Epithelial cell of esophagus (primary cell): ENCODE data around the gene WDPCP.
"Not testable (repeated sequence)": the region's sequence is repeated elsewhere in the genome, so short reads cannot be mapped to it uniquely, and the experiment has no call there.

Experiments
- DNase-seq: peaks from one replicate; pipeline ENCODE4 v3.0.0; 2010; ENCODE audit warnings: low read depth
- H3K4me3 ChIP-seq: 2 replicates; pipeline ENCODE4 v1.5.1; 2011; ENCODE audit warnings: mild to moderate bottlenecking, low read length, control low read depth
- TF ChIP-seq, protein P1 (sequence below): IDR thresholded peaks from 2 replicates; pipeline ENCODE4 v1.5.1; 2011; ENCODE audit warnings: low read depth, mild to moderate bottlenecking, low read length, control low read depth, inconsistent platforms; ENCODE audit not compliant: insufficient read depth; ENCODE audit errors: missing control alignments

WDPCP gene

DNA sequence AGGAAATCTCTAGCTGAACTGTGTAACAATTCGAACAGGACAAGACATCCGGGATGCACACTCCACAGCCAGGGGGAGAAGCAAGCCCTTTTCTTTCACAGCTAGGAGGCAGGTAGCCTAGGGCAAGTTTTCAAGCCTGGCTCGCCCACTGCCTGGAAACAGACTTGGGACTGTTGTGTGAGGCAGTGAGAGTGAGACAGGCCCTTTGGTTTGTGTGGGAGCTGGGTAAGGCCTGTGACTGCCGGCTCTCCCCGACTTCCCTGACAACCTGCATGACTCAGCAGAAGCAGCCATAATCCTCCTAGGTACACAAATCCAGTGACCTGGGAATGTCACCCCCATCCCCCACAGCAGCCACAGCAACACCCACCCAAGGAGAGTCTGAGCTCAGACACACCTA is 179.7 kb downstream of the WDPCP start:
- TF ChIP-seq, protein P1, sequence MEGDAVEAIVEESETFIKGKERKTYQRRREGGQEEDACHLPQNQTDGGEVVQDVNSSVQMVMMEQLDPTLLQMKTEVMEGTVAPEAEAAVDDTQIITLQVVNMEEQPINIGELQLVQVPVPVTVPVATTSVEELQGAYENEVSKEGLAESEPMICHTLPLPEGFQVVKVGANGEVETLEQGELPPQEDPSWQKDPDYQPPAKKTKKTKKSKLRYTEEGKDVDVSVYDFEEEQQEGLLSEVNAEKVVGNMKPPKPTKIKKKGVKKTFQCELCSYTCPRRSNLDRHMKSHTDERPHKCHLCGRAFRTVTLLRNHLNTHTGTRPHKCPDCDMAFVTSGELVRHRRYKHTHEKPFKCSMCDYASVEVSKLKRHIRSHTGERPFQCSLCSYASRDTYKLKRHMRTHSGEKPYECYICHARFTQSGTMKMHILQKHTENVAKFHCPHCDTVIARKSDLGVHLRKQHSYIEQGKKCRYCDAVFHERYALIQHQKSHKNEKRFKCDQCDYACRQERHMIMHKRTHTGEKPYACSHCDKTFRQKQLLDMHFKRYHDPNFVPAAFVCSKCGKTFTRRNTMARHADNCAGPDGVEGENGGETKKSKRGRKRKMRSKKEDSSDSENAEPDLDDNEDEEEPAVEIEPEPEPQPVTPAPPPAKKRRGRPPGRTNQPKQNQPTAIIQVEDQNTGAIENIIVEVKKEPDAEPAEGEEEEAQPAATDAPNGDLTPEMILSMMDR = no peak
- H3K4me3 ChIP-seq = no peak overlapping the region
- peak; percentile 52 for DNase-seq

DNA sequence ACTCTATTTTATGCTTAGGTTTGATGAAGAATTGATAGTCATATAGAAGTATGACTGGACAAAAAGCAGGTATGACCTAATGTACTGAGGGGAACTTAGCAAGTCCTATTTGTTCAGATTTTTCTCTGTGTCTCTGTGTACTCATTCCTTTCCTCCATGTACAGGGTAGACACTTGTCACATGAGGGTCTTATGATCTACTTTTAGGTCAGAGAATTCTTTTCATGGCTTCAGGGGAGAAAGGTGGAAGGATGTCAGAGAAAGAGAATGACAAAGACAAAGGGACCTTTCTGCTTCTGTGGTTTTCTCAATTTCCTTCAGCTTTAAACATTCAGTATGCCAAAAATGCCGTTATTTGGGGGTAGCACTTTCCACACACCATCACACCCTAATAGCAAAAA is 181.6 kb downstream of the WDPCP start:
- TF ChIP-seq, protein P1 = no peak
- no peak for DNase-seq
- no peak overlapping the region for H3K4me3 ChIP-seq

DNA sequence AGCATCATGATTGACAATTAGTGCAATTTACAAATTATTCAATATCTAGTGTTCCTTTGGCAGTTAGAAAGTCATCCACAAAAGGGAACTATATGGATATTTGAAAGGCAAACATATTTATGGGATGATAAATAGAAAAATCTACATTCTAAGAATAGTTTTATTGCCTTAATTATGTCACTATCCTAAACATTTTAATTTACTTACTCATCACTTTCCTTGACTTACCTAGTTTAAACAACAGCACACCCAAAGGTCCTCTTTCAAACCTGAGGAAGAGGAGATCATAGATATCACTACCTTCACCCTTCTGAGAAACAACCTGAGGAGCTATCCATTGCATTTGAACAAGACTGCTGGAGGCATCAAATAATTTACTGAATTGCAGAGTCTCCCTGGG is 184.5 kb downstream of the WDPCP start:
- H3K4me3 ChIP-seq = no peak overlapping the region
- TF ChIP-seq, protein P1 = no peak
- DNase-seq = no peak

DNA sequence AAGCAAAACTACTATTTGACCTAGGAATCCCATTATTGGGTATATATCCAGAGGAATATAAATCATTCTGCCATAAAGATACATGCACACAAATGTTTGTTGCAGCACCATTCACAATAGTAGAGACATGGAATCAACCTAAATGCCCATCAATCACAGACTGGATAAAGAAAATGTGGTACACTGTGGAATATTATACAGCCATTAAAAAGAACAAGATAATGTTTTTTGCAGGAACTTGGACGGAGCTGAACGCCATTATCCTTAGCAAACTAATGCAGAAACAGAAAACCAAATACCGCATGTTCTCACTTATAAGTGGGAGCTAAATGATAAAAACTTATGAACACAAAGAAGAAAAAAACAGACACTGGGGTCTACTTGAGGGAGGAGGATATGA is 185.4 kb downstream of the WDPCP start:
- not testable (repeated sequence) for H3K4me3 ChIP-seq, DNase-seq

DNA sequence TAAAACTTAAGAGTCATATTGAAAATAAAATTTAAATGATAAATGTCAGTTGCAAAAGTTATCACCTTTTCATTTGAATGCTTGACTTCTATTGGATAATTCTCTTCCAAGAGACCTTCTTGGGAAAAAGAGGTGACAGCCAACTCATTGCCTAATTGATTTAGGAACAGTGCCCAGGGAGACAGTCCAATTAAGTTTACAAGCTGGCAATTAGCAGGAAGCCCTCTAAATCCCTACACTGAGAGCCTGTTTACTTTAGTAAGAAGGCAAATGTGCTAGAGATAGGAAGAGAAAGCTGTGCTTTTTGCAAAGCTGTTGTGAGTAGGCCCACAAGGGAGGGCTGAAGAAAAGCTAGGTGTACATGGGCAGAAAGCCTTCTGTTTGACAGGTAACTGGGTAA is 189.1 kb downstream of the WDPCP start:
- TF ChIP-seq, protein P1 = no peak
- DNase-seq = no peak
- no peak overlapping the region for H3K4me3 ChIP-seq

DNA sequence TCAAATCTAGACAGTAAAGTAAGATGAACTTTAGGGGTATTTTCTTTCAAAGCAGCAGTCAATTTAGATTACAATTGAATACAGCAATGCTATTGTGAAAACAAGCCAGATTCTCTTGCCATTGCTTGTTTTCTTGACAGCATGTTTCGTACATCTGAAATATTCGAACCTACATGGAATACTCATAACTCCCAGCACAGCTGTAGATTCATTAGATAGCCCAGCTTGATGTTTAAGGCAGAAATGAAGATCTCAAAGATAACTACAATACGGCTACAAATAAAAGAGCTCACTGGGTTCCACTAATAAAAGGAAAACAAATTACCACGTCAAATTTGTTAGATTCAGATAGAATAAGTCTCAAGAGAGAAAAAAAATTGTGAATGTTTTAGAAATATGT is 208.8 kb downstream of the WDPCP start:
- TF ChIP-seq, protein P1 = no peak
- no peak for DNase-seq
- H3K4me3 ChIP-seq = no peak overlapping the region

DNA sequence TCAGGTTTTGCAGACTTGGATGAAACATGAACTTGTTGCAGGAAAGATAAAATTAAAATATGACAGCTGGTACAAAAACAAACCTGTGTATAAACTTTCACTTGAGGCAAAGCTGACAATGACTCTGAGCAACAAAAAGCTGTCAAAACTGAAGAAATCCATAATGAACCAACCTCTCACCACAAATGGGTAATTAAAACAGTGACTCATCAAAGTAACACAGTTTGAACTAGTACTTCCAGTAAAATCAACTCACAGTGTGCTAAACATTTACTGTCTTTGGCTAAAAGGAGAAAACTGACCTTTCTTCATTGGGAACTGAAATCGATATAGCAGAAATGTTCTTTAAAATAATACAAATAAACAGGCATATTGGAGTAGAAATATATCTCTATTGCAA is 209.7 kb downstream of the WDPCP start:
- DNase-seq = peak; percentile 55
- TF ChIP-seq, protein P1 = no peak
- H3K4me3 ChIP-seq = no peak overlapping the region

DNA sequence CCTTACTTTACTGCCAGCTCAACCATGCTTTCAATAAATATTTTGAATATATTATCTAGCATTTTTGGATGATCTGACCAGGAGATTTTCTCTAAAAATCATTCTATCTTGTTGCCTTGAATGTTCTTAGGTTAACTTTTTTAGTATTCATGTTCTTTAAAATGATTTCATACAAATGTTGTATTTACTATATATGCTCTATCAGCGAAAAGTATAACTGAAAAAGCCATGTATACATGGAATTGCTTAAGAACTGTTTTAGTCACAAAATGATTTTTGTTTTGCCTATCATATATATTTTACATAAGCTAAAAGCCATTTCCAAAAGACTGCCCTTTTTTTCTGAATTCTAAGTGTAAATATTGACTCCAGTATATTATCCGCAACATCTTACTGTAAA is 213.9 kb downstream of the WDPCP start:
- DNase-seq = no peak
- TF ChIP-seq, protein P1 = no peak
- H3K4me3 ChIP-seq = no peak overlapping the region
